ENCODE data around the gene LCP1. TPM values are rescaled to one million over a fixed set of nuclear protein-coding genes. Genes with fewer than 3 reads are reported as not detected.
A peak's percentile ranks its signal among the peaks of the same experiment; 100 is the strongest.

Gene LCP1
- total and polyA plus RNA-seq, 5 donors from 2014 or later = 516 to 1,155 (median 1,019) TPM

- Histone ChIP-seq H3K4me3 (ENCODE audit: low read depth, low read length) (no peak overlapping the region), H3K36me3 (ENCODE audit: control insufficient read depth, insufficient read depth, low read length) (peaks cover 96% of the 10 kb centered on the region), H3K27ac (ENCODE audit: insufficient read depth, low read length, poor library complexity, severe bottlenecking) (no peak overlapping the region), H3K9me3 (ENCODE audit: control insufficient read depth in 2 of 2, low read length in 2 of 2) (no peaks in the 10 kb centered on the region), H3K27me3 (ENCODE audit: control insufficient read depth, insufficient read depth, low read length) (no peaks in the 10 kb centered on the region), H3K4me1 (ENCODE audit: control insufficient read depth, insufficient read depth, low read length, poor library complexity, severe bottlenecking) (peaks cover 5% of the 10 kb centered on the region)
- Mint-ChIP-seq H3K9me3 (no peaks in the 10 kb centered on the region), H3K27ac (peak overlapping the region in 1 of 3 donors; percentile 48), H3K27me3 (no peaks in the 10 kb centered on the region), H3K4me3 (no peak overlapping the region), H3K4me1 (peaks cover 14 to 34% (median 20%) of the 10 kb centered on the region in 4 donors), H3K36me3 (peaks cover 46% of the 10 kb centered on the region)
- DNase-seq (no peak), ATAC-seq (ENCODE audit: low read depth in 2 of 2) (no peak)
Measured at GRCh38 chr13:46145950-46146349, 36.0 kb downstream of the LCP1 start.

DNA sequence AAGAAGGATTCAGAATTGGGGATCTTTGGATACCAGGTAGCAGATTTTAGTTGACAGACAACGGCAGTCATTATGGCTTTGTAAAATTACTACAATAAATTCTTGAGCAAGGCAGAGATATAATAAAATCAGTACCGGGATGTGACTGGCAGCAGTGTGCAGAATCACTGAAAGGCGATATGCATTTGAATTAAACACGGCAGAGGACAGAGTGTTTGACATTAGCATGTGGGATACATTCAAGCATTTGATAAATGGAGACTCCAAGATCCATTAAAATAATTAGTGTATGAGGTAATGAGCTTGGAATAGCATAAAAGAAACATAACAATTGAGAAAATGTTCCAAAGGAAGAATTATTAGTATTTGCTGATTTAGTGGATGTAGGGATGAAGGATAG is 36.8 kb downstream of the LCP1 start:
- Mint-ChIP-seq H3K4me3 (no peak overlapping the region), H3K27me3 (no peaks in the 10 kb centered on the region), H3K9me3 (no peaks in the 10 kb centered on the region), H3K27ac (peak overlapping the region in 2 of 3 donors; percentile 89), H3K4me1 (peaks cover 12 to 27% (median 24%) of the 10 kb centered on the region in 4 donors), H3K36me3 (peaks cover 44% of the 10 kb centered on the region)
- Histone ChIP-seq H3K27me3 (ENCODE audit: control insufficient read depth, insufficient read depth, low read length) (no peaks in the 10 kb centered on the region), H3K4me1 (ENCODE audit: control insufficient read depth, insufficient read depth, low read length, poor library complexity, severe bottlenecking) (peaks cover 3% of the 10 kb centered on the region), H3K36me3 (ENCODE audit: control insufficient read depth, insufficient read depth, low read length) (peaks cover 96% of the 10 kb centered on the region), H3K9me3 (ENCODE audit: control insufficient read depth in 2 of 2, low read length in 2 of 2) (no peaks in the 10 kb centered on the region), H3K4me3 (ENCODE audit: low read depth, low read length) (no peak overlapping the region), H3K27ac (ENCODE audit: insufficient read depth, low read length, poor library complexity, severe bottlenecking) (no peak overlapping the region)
- DNase-seq (no peak), ATAC-seq (ENCODE audit: low read depth in 2 of 2) (no peak)

DNA sequence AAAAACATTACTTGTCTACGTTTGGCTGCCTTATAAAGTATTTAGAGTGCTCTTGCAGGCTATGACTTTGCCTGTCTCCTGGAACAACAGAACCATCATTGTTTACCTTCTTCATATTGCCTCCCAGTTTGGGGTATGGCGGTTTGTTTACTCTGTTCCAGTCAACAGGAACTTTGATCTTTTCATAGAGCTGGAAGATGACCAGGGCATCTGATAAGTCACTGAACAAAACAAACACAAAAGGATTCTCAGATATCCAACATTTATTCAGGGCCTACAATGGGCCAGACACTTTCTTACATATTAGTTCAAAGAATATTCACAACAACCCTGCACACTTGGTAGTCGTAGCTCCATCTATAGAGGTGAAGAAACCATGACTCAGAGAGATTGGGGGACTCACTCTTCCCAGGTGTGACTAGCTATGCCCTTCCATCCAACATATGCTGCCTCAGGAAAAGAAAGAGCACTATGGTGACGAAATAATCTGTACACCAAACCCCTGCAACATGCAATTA is 38.7 kb downstream of the LCP1 start:
- H3K27ac Mint-ChIP-seq = peak overlapping the region; percentile 38 to 89 (median 71)
- no peak overlapping the region for H3K4me3 Mint-ChIP-seq
- no peaks in the 10 kb centered on the region for H3K9me3 Mint-ChIP-seq
- no peak overlapping the region for H3K4me3 ChIP-seq (ENCODE audit: low read depth, low read length)
- H3K4me1 ChIP-seq (ENCODE audit: control insufficient read depth, insufficient read depth, low read length, poor library complexity, severe bottlenecking) = peaks cover 3% of the 10 kb centered on the region
- no peaks in the 10 kb centered on the region for H3K27me3 ChIP-seq (ENCODE audit: control insufficient read depth, insufficient read depth, low read length)
- H3K36me3 Mint-ChIP-seq = peaks cover 41% of the 10 kb centered on the region
- peaks cover 10 to 29% (median 19%) of the 10 kb centered on the region in 4 donors for H3K4me1 Mint-ChIP-seq
- ATAC-seq (ENCODE audit: low read depth in 2 of 2) (no peak), DNase-seq (no peak)
- peaks cover 95% of the 10 kb centered on the region for H3K36me3 ChIP-seq (ENCODE audit: control insufficient read depth, insufficient read depth, low read length)
- no peaks in the 10 kb centered on the region for H3K9me3 ChIP-seq (ENCODE audit: control insufficient read depth in 2 of 2, low read length in 2 of 2)
- no peaks in the 10 kb centered on the region for H3K27me3 Mint-ChIP-seq
- no peak overlapping the region for H3K27ac ChIP-seq (ENCODE audit: insufficient read depth, low read length, poor library complexity, severe bottlenecking)

- Histone ChIP-seq H3K9me3 (ENCODE audit: control insufficient read depth in 2 of 2, low read length in 2 of 2) (no peaks in the 10 kb centered on the region), H3K27me3 (ENCODE audit: control insufficient read depth, insufficient read depth, low read length) (no peaks in the 10 kb centered on the region), H3K4me3 (ENCODE audit: low read depth, low read length) (no peak overlapping the region), H3K27ac (ENCODE audit: insufficient read depth, low read length, poor library complexity, severe bottlenecking) (no peak overlapping the region), H3K4me1 (ENCODE audit: control insufficient read depth, insufficient read depth, low read length, poor library complexity, severe bottlenecking) (peaks cover 3% of the 10 kb centered on the region), H3K36me3 (ENCODE audit: control insufficient read depth, insufficient read depth, low read length) (peaks cover 95% of the 10 kb centered on the region)
- Mint-ChIP-seq H3K4me1 (peaks cover 10 to 29% (median 20%) of the 10 kb centered on the region in 4 donors), H3K27ac (peak overlapping the region in 2 of 3 donors; percentile 73 to 89), H3K9me3 (no peaks in the 10 kb centered on the region), H3K27me3 (no peaks in the 10 kb centered on the region), H3K4me3 (no peak overlapping the region), H3K36me3 (peaks cover 45% of the 10 kb centered on the region)
- ATAC-seq (ENCODE audit: low read depth in 2 of 2) = no peak
- DNase-seq = no peak
Measured at GRCh38 chr13:46142776-46143175, 39.2 kb downstream of the LCP1 start.

GRCh38 chr13:46140044-46140443 is 41.9 kb downstream of the LCP1 start:
- Mint-ChIP-seq H3K4me1 (peaks cover 17 to 29% (median 21%) of the 10 kb centered on the region in 4 donors), H3K27ac (peak overlapping the region; percentile 75 to 92 (median 90)), H3K4me3 (no peak overlapping the region), H3K27me3 (no peaks in the 10 kb centered on the region), H3K36me3 (peaks cover 51% of the 10 kb centered on the region), H3K9me3 (no peaks in the 10 kb centered on the region)
- H3K9me3 ChIP-seq (ENCODE audit: control insufficient read depth in 2 of 2, low read length in 2 of 2) = no peaks in the 10 kb centered on the region
- no peak overlapping the region for H3K4me3 ChIP-seq (ENCODE audit: low read depth, low read length)
- no peaks in the 10 kb centered on the region for H3K27me3 ChIP-seq (ENCODE audit: control insufficient read depth, insufficient read depth, low read length)
- H3K36me3 ChIP-seq (ENCODE audit: control insufficient read depth, insufficient read depth, low read length) = peaks cover 98% of the 10 kb centered on the region
- H3K27ac ChIP-seq (ENCODE audit: insufficient read depth, low read length, poor library complexity, severe bottlenecking) = peak overlapping the region; percentile 51
- peaks cover 3% of the 10 kb centered on the region for H3K4me1 ChIP-seq (ENCODE audit: control insufficient read depth, insufficient read depth, low read length, poor library complexity, severe bottlenecking)
- DNase-seq (no peak), ATAC-seq (ENCODE audit: low read depth in 2 of 2) (no peak)

DNA sequence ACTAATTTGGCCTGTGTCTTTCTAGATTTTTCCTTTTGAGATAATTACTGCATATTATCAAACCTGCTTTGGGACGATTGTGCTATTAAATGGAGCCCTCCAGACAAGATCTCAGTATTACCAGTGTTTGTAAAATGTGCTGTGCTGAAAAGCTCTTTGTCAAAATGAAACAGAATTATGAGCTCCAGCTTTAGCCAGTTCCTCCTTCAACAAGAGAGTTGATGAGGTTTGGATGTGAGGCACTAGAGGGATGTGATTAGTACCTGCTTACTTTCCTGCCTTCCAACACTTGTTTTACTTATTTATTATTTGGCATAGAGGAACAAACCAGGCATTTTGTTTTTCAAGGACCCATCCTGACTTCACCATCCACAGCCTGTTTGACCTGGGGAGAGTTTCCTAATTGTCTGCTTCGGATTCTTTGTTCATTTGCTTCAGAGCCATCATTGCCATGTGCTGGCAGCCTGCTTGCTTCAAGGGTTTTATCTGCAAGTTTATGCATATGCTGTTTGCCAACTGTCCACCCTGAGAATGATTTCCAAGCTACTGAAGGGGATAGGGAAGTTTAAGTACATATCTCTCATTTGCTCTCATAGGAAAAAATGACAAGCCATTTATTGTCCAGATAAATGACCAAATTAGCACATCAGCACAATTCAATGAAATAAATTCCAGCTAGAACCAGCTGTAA is 44.2 kb downstream of the LCP1 start:
- no peak overlapping the region for H3K27ac ChIP-seq (ENCODE audit: insufficient read depth, low read length, poor library complexity, severe bottlenecking)

GRCh38 chr13:46136688-46137087 is 45.3 kb downstream of the LCP1 start:
- DNase-seq (no peak), ATAC-seq (ENCODE audit: low read depth in 2 of 2) (no peak)
- Mint-ChIP-seq H3K4me3 (no peak overlapping the region), H3K27ac (peak overlapping the region; percentile 73 to 89 (median 88)), H3K9me3 (no peaks in the 10 kb centered on the region), H3K27me3 (no peaks in the 10 kb centered on the region), H3K4me1 (peaks cover 19 to 27% (median 24%) of the 10 kb centered on the region in 4 donors), H3K36me3 (peaks cover 61% of the 10 kb centered on the region)
- H3K36me3 ChIP-seq (ENCODE audit: control insufficient read depth, insufficient read depth, low read length) = peaks cover 96% of the 10 kb centered on the region
- peaks cover 3% of the 10 kb centered on the region for H3K4me1 ChIP-seq (ENCODE audit: control insufficient read depth, insufficient read depth, low read length, poor library complexity, severe bottlenecking)
- no peaks in the 10 kb centered on the region for H3K27me3 ChIP-seq (ENCODE audit: control insufficient read depth, insufficient read depth, low read length)
- no peak overlapping the region for H3K27ac ChIP-seq (ENCODE audit: insufficient read depth, low read length, poor library complexity, severe bottlenecking)
- H3K9me3 ChIP-seq (ENCODE audit: control insufficient read depth in 2 of 2, low read length in 2 of 2) = no peaks in the 10 kb centered on the region
- no peak overlapping the region for H3K4me3 ChIP-seq (ENCODE audit: low read depth, low read length)

More for the DNA sequence above, 44.2 kb downstream of the LCP1 start:
- no peak for ATAC-seq (ENCODE audit: low read depth in 2 of 2)
- H3K4me1 Mint-ChIP-seq = peaks cover 17 to 24% (median 19%) of the 10 kb centered on the region in 4 donors
- Histone ChIP-seq H3K27me3 (ENCODE audit: control insufficient read depth, insufficient read depth, low read length) (no peaks in the 10 kb centered on the region), H3K4me3 (ENCODE audit: low read depth, low read length) (no peak overlapping the region), H3K9me3 (ENCODE audit: control insufficient read depth in 2 of 2, low read length in 2 of 2) (no peaks in the 10 kb centered on the region), H3K4me1 (ENCODE audit: control insufficient read depth, insufficient read depth, low read length, poor library complexity, severe bottlenecking) (peaks cover 3% of the 10 kb centered on the region), H3K36me3 (ENCODE audit: control insufficient read depth, insufficient read depth, low read length) (peaks cover 96% of the 10 kb centered on the region)
- H3K4me3 Mint-ChIP-seq = no peak overlapping the region
- H3K27ac Mint-ChIP-seq = peak overlapping the region in 2 of 3 donors; percentile 84 to 87
- no peaks in the 10 kb centered on the region for H3K9me3 Mint-ChIP-seq
- peaks cover 57% of the 10 kb centered on the region for H3K36me3 Mint-ChIP-seq
- DNase-seq = no peak
- H3K27me3 Mint-ChIP-seq = no peaks in the 10 kb centered on the region

Data from CD4-positive, CD25-positive, alpha-beta regulatory T cell (primary cell).